Endothelial cell of umbilical vein (primary cell): Measurements from ENCODE around the gene GMPPA.

Source experiments
- MYC ChIP-seq: IDR thresholded peaks from one replicate; pipeline ENCODE4 v1.6.1; 2011; ENCODE audit warnings: mild to moderate bottlenecking, low read depth, low read length
- POLR2A ChIP-seq: IDR thresholded peaks from 2 replicates; pipeline ENCODE4 v1.6.1; 2012; ENCODE audit warnings: low read depth, mild to moderate bottlenecking, control low read depth, low read length
- TF ChIP-seq, protein P1 (sequence below), 2 donors: IDR thresholded peaks; 1 replicate in 1 of 2; 2 replicates in 1 of 2; pipeline ENCODE4 v1.5.1; 2011; ENCODE audit warnings: low read length in 2 of 2, mild to moderate bottlenecking in 2 of 2, moderate library complexity in 2 of 2, control low read depth in 1 of 2, inconsistent platforms in 1 of 2, low read depth in 1 of 2; ENCODE audit not compliant: insufficient read depth in 1 of 2; ENCODE audit errors: extremely low read depth in 1 of 2

DNA sequence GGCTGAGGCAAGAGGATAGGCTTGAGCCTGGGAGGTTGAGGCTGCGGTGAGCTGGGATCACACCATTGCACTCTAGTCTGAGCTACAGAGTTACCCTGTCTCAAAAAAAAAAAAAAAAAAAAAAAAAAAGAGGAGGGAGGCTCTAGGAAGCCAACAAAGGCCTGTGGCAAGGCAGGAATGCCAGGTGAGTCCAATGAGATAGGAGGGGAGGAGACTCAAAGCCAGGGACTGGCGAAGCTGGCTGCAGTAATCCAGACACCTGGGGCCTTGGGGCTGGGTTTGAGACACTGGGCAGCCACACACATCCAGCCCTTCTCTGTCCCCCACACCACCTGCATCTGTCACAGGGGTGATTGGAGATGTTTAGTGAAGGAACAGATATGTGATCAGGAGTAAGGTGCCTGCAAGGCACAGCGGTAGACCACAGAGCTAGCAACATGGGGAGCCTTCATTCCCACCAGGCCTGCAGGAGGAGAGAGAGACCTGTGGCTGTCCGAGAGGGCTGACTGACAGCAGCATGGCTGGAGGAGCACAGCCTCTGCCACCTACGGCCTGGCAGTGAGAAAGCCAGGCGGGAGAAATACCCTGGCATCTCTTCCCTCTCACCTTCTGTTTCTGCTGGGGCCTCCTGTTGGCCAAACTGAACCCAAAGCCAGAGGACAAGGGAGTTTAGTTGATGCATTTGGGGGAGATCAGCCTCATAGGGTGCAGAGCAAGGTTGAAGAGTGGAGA, 35.4 kb downstream of the GMPPA start:
- TF ChIP-seq, protein P1, sequence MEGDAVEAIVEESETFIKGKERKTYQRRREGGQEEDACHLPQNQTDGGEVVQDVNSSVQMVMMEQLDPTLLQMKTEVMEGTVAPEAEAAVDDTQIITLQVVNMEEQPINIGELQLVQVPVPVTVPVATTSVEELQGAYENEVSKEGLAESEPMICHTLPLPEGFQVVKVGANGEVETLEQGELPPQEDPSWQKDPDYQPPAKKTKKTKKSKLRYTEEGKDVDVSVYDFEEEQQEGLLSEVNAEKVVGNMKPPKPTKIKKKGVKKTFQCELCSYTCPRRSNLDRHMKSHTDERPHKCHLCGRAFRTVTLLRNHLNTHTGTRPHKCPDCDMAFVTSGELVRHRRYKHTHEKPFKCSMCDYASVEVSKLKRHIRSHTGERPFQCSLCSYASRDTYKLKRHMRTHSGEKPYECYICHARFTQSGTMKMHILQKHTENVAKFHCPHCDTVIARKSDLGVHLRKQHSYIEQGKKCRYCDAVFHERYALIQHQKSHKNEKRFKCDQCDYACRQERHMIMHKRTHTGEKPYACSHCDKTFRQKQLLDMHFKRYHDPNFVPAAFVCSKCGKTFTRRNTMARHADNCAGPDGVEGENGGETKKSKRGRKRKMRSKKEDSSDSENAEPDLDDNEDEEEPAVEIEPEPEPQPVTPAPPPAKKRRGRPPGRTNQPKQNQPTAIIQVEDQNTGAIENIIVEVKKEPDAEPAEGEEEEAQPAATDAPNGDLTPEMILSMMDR (IDR thresholded peaks at IDR 0.05; ENCODE audit: extremely low read depth in 1 of 2, insufficient read depth in 1 of 2, low read depth in 1 of 2, low read length in 2 of 2) = no peak
- no peak for TF ChIP-seq MYC
- no peak for TF ChIP-seq POLR2A
